DND-41 (cell line): ENCODE data around the gene POTEH.
"Not testable (repeated sequence)": the region's sequence is repeated elsewhere in the genome, so short reads cannot be mapped to it uniquely, and the experiment has no call there.

Experiments
- ATAC-seq: fragments of 200-7000 bp; cut with Tn5 transposase; 3 replicates; pipeline ENCODE4 v1.9.1; 2021; ENCODE audit warnings: low read depth; ENCODE audit not compliant: insufficient read depth
- DNase-seq: peaks from one replicate; pipeline ENCODE4 v3.0.0-alpha.2; 2020
- H2AFZ ChIP-seq: 2 replicates; pipeline ENCODE4 v1.6.0; 2012; ENCODE audit warnings: low read depth, low read length
- H3K27ac ChIP-seq: 2 replicates; pipeline ENCODE4 v1.5.1; 2012; ENCODE audit warnings: low read length, inconsistent platforms
- H3K27me3 ChIP-seq: fragments of 200-600 bp; sonication (generic); 2 replicates; pipeline ENCODE4 v1.6.0; 2012; ENCODE audit warnings: low read length, mild to moderate bottlenecking, inconsistent platforms; ENCODE audit not compliant: insufficient read depth, poor library complexity
- H3K36me3 ChIP-seq: 2 replicates; pipeline ENCODE4 v1.5.1; 2012; ENCODE audit warnings: low read length, inconsistent platforms; ENCODE audit not compliant: insufficient read depth
- H3K4me1 ChIP-seq: 2 replicates; pipeline ENCODE4 v1.5.1; 2012; ENCODE audit warnings: mild to moderate bottlenecking, low read length; ENCODE audit not compliant: insufficient read depth
- H3K4me2 ChIP-seq: 2 replicates; pipeline ENCODE4 v1.6.0; 2012; ENCODE audit warnings: mild to moderate bottlenecking, moderate library complexity, low read length, inconsistent platforms; ENCODE audit not compliant: insufficient read depth
- H3K4me3 ChIP-seq, 2 experiments: fragments of 200-600 bp in 1 of 2; shearing (Covaris generic) in 1 of 2; 2 replicates each; pipeline ENCODE4 v1.5.1; 2012 to 2016; ENCODE audit warnings: inconsistent platforms in 2 of 2, low read length in 2 of 2, mild to moderate bottlenecking in 2 of 2, low read depth in 1 of 2, moderate library complexity in 1 of 2
- H3K79me2 ChIP-seq: 2 replicates; pipeline ENCODE4 v1.6.0; 2012; ENCODE audit warnings: low read length, inconsistent platforms; ENCODE audit not compliant: insufficient read depth
- H3K9ac ChIP-seq: 2 replicates; pipeline ENCODE4 v1.6.0; 2012; ENCODE audit warnings: low read depth, mild to moderate bottlenecking, inconsistent platforms, low read length, moderate library complexity
- H3K9me3 ChIP-seq: 2 replicates; pipeline ENCODE4 v1.5.1; 2012; ENCODE audit warnings: low read length, moderate library complexity, mild to moderate bottlenecking, inconsistent platforms; ENCODE audit not compliant: insufficient read depth, severe bottlenecking
- H4K20me1 ChIP-seq: 2 replicates; pipeline ENCODE4 v1.6.0; 2012; ENCODE audit warnings: low read length; ENCODE audit not compliant: insufficient read depth

POTEH gene

GRCh38 chr22:15689012-15689748 is 646 bp upstream of the POTEH start:
- not testable (repeated sequence) for H3K27ac ChIP-seq, H3K27me3 ChIP-seq, H4K20me1 ChIP-seq, H3K9me3 ChIP-seq, ATAC-seq, H3K36me3 ChIP-seq, DNase-seq, H2AFZ ChIP-seq, H3K9ac ChIP-seq, H3K4me3 ChIP-seq, H3K4me2 ChIP-seq, H3K79me2 ChIP-seq, H3K4me1 ChIP-seq

GRCh38 chr22:15713600-15713999 is 23.8 kb downstream of the POTEH start:
- not testable (repeated sequence) for H3K4me3 ChIP-seq

GRCh38 chr22:15714125-15714524 is 24.3 kb downstream of the POTEH start:
- not testable (repeated sequence) for H3K79me2 ChIP-seq, H3K4me2 ChIP-seq, H3K9me3 ChIP-seq, H3K36me3 ChIP-seq, DNase-seq, H3K4me3 ChIP-seq, H3K27me3 ChIP-seq, H3K9ac ChIP-seq, ATAC-seq, H4K20me1 ChIP-seq, H3K27ac ChIP-seq, H3K4me1 ChIP-seq, H2AFZ ChIP-seq

More at GRCh38 chr22:15713600-15713999, 23.8 kb downstream of the POTEH start:
- not testable (repeated sequence) for H3K36me3 ChIP-seq, H2AFZ ChIP-seq, H4K20me1 ChIP-seq, H3K9ac ChIP-seq, H3K4me2 ChIP-seq, H3K9me3 ChIP-seq, ATAC-seq, H3K27me3 ChIP-seq, H3K27ac ChIP-seq, H3K4me1 ChIP-seq, H3K79me2 ChIP-seq, DNase-seq

- not testable (repeated sequence) for H3K4me3 ChIP-seq, ATAC-seq, H3K79me2 ChIP-seq, H3K4me1 ChIP-seq, H3K27me3 ChIP-seq, H3K36me3 ChIP-seq, H3K9ac ChIP-seq, H2AFZ ChIP-seq, H3K4me2 ChIP-seq, DNase-seq, H4K20me1 ChIP-seq, H3K27ac ChIP-seq, H3K9me3 ChIP-seq
These were observed 32.1 kb downstream of the POTEH start for GRCh38 chr22:15721884-15722283.

- not testable (repeated sequence) for H2AFZ ChIP-seq, H3K79me2 ChIP-seq, H4K20me1 ChIP-seq, H3K27me3 ChIP-seq, H3K9ac ChIP-seq, H3K4me3 ChIP-seq, H3K9me3 ChIP-seq, H3K4me1 ChIP-seq, H3K36me3 ChIP-seq, H3K4me2 ChIP-seq, ATAC-seq, H3K27ac ChIP-seq, DNase-seq
These were observed 39.5 kb downstream of the POTEH start for GRCh38 chr22:15729209-15729917.

GRCh38 chr22:15731023-15731422 is 41.2 kb downstream of the POTEH start:
- DNase-seq, H3K27ac ChIP-seq, H3K9me3 ChIP-seq, H3K9ac ChIP-seq, H2AFZ ChIP-seq, H4K20me1 ChIP-seq, H3K4me3 ChIP-seq, H3K27me3 ChIP-seq, H3K79me2 ChIP-seq, H3K4me2 ChIP-seq, ATAC-seq, H3K36me3 ChIP-seq, H3K4me1 ChIP-seq: not testable (repeated sequence)

GRCh38 chr22:15734411-15734810 is 44.6 kb downstream of the POTEH start:
- H3K9ac ChIP-seq, H3K4me2 ChIP-seq: not testable (repeated sequence)

GRCh38 chr22:15738157-15738908 is 48.5 kb downstream of the POTEH start:
- not testable (repeated sequence) for DNase-seq, H3K4me2 ChIP-seq, H4K20me1 ChIP-seq, H3K79me2 ChIP-seq, H3K27me3 ChIP-seq, H3K9ac ChIP-seq, H2AFZ ChIP-seq, ATAC-seq, H3K36me3 ChIP-seq, H3K9me3 ChIP-seq, H3K4me1 ChIP-seq, H3K4me3 ChIP-seq, H3K27ac ChIP-seq

More at GRCh38 chr22:15734411-15734810, 44.6 kb downstream of the POTEH start:
- not testable (repeated sequence) for H3K4me3 ChIP-seq, DNase-seq, ATAC-seq, H3K79me2 ChIP-seq, H3K36me3 ChIP-seq, H3K27me3 ChIP-seq, H3K27ac ChIP-seq, H4K20me1 ChIP-seq, H3K9me3 ChIP-seq, H3K4me1 ChIP-seq, H2AFZ ChIP-seq
